WERI-Rb-1 (cell line): ENCODE results near the gene IER5L.
"Not testable (repeated sequence)": the region's sequence is repeated elsewhere in the genome, so short reads cannot be mapped to it uniquely, and the experiment has no call there.

Source experiments
- DNase-seq: peaks from one replicate; pipeline ENCODE4 v3.0.0-alpha.2; 2020
- H3K27ac ChIP-seq: fragments of 250-450 bp; sonication (Bioruptor Pico); 2 replicates; pipeline ENCODE4 v1.5.1; 2020; ENCODE audit warnings: mild to moderate bottlenecking, moderate library complexity
- H3K27me3 ChIP-seq: fragments of 250-450 bp; sonication (Bioruptor Pico); 2 replicates; pipeline ENCODE4 v1.5.1; 2021; ENCODE audit warnings: mild to moderate bottlenecking, low read depth, moderate library complexity; ENCODE audit not compliant: insufficient read depth, severe bottlenecking
- H3K36me3 ChIP-seq: fragments of 250-450 bp; sonication (Bioruptor Pico); 2 replicates; pipeline ENCODE4 v1.5.1; 2020; ENCODE audit warnings: mild to moderate bottlenecking, moderate library complexity
- H3K4me3 ChIP-seq: 2 replicates; pipeline ENCODE4 v1.5.1; 2011; ENCODE audit warnings: low read depth, mild to moderate bottlenecking, control low read depth, low read length
- H3K9me3 ChIP-seq: fragments of 250-450 bp; sonication (Bioruptor Pico); 2 replicates; pipeline ENCODE4 v1.5.1; 2021; ENCODE audit warnings: mild to moderate bottlenecking, moderate library complexity; ENCODE audit not compliant: severe bottlenecking
- CTCF ChIP-seq: IDR thresholded peaks from 2 replicates; pipeline ENCODE4 v1.5.1; 2011; ENCODE audit warnings: low read depth, mild to moderate bottlenecking, control low read depth, inconsistent platforms, low read length

Gene IER5L

GRCh38 chr9:129191234-129191633 lies 13.2 kb upstream of the IER5L start:
- DNase-seq = no peak
- Histone ChIP-seq H3K4me3 (no peak overlapping the region), H3K9me3 (peaks cover 5% of the 10 kb centered on the region), H3K36me3 (no peaks in the 10 kb centered on the region), H3K27ac (no peak overlapping the region), H3K27me3 (no peaks in the 10 kb centered on the region)
- no peak for TF ChIP-seq CTCF

DNA sequence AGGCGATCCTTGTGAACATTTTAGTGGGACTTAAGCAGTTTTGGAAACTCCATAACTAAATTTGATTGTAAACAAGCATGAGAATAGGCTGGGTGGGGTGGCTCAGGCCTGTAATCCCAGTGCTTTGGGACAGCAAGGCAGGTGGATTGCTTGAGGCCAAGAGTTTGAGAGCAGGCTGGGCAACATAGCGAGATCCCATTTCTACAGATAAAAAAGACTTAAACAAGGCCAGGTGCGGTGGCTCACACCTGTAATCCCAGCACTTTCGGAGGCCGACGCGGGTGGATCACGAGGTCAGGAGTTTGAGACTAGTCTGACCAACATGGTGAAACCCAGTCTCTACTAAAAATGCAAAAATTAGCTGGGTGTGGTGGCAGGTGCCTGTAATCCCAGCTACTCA lies 11.9 kb upstream of the IER5L start:
- not testable (repeated sequence) for DNase-seq, H3K27me3 ChIP-seq, H3K9me3 ChIP-seq, H3K36me3 ChIP-seq, H3K27ac ChIP-seq, H3K4me3 ChIP-seq

GRCh38 chr9:129187042-129187441 lies 9.0 kb upstream of the IER5L start:
- no peaks in the 10 kb centered on the region for H3K27me3 ChIP-seq
- DNase-seq = no peak
- no peak for TF ChIP-seq CTCF
- H3K27ac ChIP-seq = no peak overlapping the region
- H3K36me3 ChIP-seq = no peaks in the 10 kb centered on the region
- peaks cover 2% of the 10 kb centered on the region for H3K9me3 ChIP-seq
- H3K4me3 ChIP-seq = no peak overlapping the region

DNA sequence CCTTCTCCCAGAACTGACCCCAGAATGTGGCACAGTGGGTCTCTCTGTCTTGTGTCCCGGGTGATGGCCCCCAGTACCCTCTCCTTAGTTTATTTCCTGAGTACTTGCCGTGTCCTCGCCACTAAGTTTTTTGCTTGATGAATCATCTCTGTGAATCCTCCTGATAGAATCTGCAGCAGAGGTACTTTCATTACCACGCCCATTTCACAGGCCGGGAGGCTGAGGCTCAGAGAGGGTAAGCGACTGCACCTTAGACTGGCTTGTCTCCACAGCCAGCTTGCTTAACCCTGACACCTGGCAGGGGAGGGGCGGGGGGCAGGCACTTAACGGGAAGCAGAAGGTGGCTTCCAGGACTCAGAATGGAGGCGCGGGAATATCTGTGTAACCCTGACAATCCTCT lies 7.9 kb upstream of the IER5L start:
- H3K27me3 ChIP-seq = no peaks in the 10 kb centered on the region
- no peak for TF ChIP-seq CTCF
- no peak overlapping the region for H3K27ac ChIP-seq
- DNase-seq = no peak
- H3K9me3 ChIP-seq = no peaks in the 10 kb centered on the region
- H3K4me3 ChIP-seq = no peak overlapping the region
- H3K36me3 ChIP-seq = no peaks in the 10 kb centered on the region

DNA sequence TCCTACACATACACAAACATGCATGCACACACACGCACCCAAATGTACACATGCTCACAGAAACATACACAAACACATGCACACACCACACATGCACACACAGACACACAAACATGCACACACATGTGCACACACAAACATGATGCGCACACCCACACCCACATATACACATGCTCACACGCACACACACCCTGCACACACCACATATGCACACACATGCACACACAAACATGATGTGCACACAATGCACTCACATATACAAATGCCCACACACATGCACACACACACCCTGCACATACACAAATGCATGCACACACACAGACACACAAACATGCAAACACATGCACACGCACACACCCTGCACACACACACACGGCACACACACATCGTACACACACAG lies 7.3 kb upstream of the IER5L start:
- H3K4me3 ChIP-seq = no peak overlapping the region
- no peaks in the 10 kb centered on the region for H3K36me3 ChIP-seq
- no peak for TF ChIP-seq CTCF
- H3K27ac ChIP-seq = no peak overlapping the region
- DNase-seq = no peak
- H3K9me3 ChIP-seq = no peaks in the 10 kb centered on the region
- H3K27me3 ChIP-seq = no peaks in the 10 kb centered on the region

DNA sequence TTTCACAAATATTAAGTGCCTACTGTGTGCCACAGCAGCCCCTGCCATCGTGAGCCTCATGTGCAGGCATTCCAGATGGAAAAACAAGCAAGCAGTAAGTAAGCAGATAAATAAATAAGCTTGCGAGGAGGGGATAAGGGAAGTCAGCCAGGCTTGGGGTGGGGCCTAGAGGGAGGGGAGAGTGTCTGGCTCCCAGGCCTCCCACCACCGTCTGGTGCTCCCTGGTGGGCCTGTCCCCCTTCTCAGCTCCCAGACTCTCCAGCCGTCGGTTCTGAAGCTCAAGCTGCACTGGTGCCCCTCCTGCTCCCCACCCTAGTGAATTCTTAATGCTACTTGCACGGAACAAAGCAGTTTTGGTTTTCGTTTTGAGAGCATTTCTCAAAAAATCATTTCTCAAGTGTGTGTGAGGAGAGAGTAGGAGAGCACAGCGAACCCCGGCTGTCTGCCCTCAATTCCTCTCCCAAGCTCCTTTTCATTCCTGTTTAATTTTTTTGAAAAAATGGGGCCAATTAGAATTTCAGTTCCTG lies 6.6 kb upstream of the IER5L start:
- Histone ChIP-seq H3K4me3 (no peak overlapping the region), H3K9me3 (no peaks in the 10 kb centered on the region), H3K27me3 (no peaks in the 10 kb centered on the region), H3K36me3 (no peaks in the 10 kb centered on the region), H3K27ac (peak overlapping the region; percentile 1)
- no peak for TF ChIP-seq CTCF
- peak; percentile 55 for DNase-seq
